Mucosa of stomach (tissue), 1 donor: Measurements from ENCODE around the gene GNAS.

ENCODE experiments used
- H3K27me3 ChIP-seq: one replicate; pipeline ENCODE4 v1.7.0; 2013; ENCODE audit warnings: mild to moderate bottlenecking, low read length; ENCODE audit not compliant: control insufficient read depth, insufficient read depth
- H3K36me3 ChIP-seq: one replicate; pipeline ENCODE4 v1.7.0; 2013; ENCODE audit warnings: low read length; ENCODE audit not compliant: control insufficient read depth, insufficient read depth
- H3K4me1 ChIP-seq: one replicate; pipeline ENCODE4 v1.7.0; 2013; ENCODE audit warnings: mild to moderate bottlenecking, low read length; ENCODE audit not compliant: control insufficient read depth, insufficient read depth
- H3K4me3 ChIP-seq: one replicate; pipeline ENCODE4 v1.7.0; 2013; ENCODE audit warnings: low read length
- H3K9ac ChIP-seq: one replicate; pipeline ENCODE4 v1.7.0; 2013; ENCODE audit warnings: mild to moderate bottlenecking, low read length, moderate library complexity
- H3K9me3 ChIP-seq: one replicate; pipeline ENCODE4 v1.7.0; 2013; ENCODE audit warnings: mild to moderate bottlenecking, low read length, moderate library complexity; ENCODE audit not compliant: control insufficient read depth
- donor health status: Pancreatic carcinoma.

GNAS gene

GRCh38 chr20:58832457-58832856, 20.1 kb upstream of the GNAS start:
- Histone ChIP-seq H3K36me3 (no peaks in the 10 kb centered on the region), H3K4me3 (no peak overlapping the region), H3K9me3 (no peaks in the 10 kb centered on the region), H3K27me3 (no peaks in the 10 kb centered on the region), H3K4me1 (no peaks in the 10 kb centered on the region), H3K9ac (no peak overlapping the region)

GRCh38 chr20:58833921-58834320, 18.6 kb upstream of the GNAS start:
- H3K9ac ChIP-seq = no peak overlapping the region
- H3K36me3 ChIP-seq = no peaks in the 10 kb centered on the region

GRCh38 chr20:58835231-58835630, 17.3 kb upstream of the GNAS start:
- Histone ChIP-seq H3K9me3 (no peaks in the 10 kb centered on the region), H3K27me3 (peaks cover 16% of the 10 kb centered on the region), H3K9ac (no peak overlapping the region), H3K4me3 (no peak overlapping the region), H3K4me1 (no peaks in the 10 kb centered on the region), H3K36me3 (no peaks in the 10 kb centered on the region)

More at GRCh38 chr20:58833921-58834320, 18.6 kb upstream of the GNAS start:
- Histone ChIP-seq H3K9me3 (no peaks in the 10 kb centered on the region), H3K4me3 (no peak overlapping the region), H3K4me1 (no peaks in the 10 kb centered on the region), H3K27me3 (peaks cover 3% of the 10 kb centered on the region)

GRCh38 chr20:58836616-58837204, 15.8 kb upstream of the GNAS start:
- Histone ChIP-seq H3K9ac (no peak overlapping the region), H3K4me3 (no peak overlapping the region), H3K36me3 (no peaks in the 10 kb centered on the region), H3K27me3 (peaks cover 30% of the 10 kb centered on the region), H3K9me3 (no peaks in the 10 kb centered on the region), H3K4me1 (no peaks in the 10 kb centered on the region)

GRCh38 chr20:58837717-58838116, 14.8 kb upstream of the GNAS start:
- no peak overlapping the region for H3K4me3 ChIP-seq
- no peaks in the 10 kb centered on the region for H3K36me3 ChIP-seq
- no peaks in the 10 kb centered on the region for H3K9me3 ChIP-seq
- H3K4me1 ChIP-seq = no peaks in the 10 kb centered on the region
- H3K27me3 ChIP-seq = peaks cover 34% of the 10 kb centered on the region
- H3K9ac ChIP-seq = no peak overlapping the region

- H3K4me1 ChIP-seq = no peaks in the 10 kb centered on the region
- no peaks in the 10 kb centered on the region for H3K36me3 ChIP-seq
- peaks cover 39% of the 10 kb centered on the region for H3K27me3 ChIP-seq
- H3K9ac ChIP-seq = no peak overlapping the region
- no peaks in the 10 kb centered on the region for H3K9me3 ChIP-seq
- H3K4me3 ChIP-seq = no peak overlapping the region
Measured at GRCh38 chr20:58838174-58838573, 14.3 kb upstream of the GNAS start.

- Histone ChIP-seq H3K9ac (no peak overlapping the region), H3K4me1 (no peaks in the 10 kb centered on the region), H3K27me3 (peaks cover 48% of the 10 kb centered on the region), H3K4me3 (no peak overlapping the region), H3K36me3 (no peaks in the 10 kb centered on the region), H3K9me3 (no peaks in the 10 kb centered on the region)
Measured at GRCh38 chr20:58839474-58839874, 13.0 kb upstream of the GNAS start.

GRCh38 chr20:58839991-58840747, 12.3 kb upstream of the GNAS start:
- Histone ChIP-seq H3K9ac (no peak overlapping the region), H3K4me3 (no peak overlapping the region), H3K36me3 (no peaks in the 10 kb centered on the region), H3K9me3 (no peaks in the 10 kb centered on the region), H3K4me1 (no peaks in the 10 kb centered on the region), H3K27me3 (peaks cover 48% of the 10 kb centered on the region)

GRCh38 chr20:58840816-58841538, 11.5 kb upstream of the GNAS start:
- Histone ChIP-seq H3K27me3 (peaks cover 48% of the 10 kb centered on the region), H3K9ac (no peak overlapping the region), H3K4me1 (no peaks in the 10 kb centered on the region), H3K36me3 (no peaks in the 10 kb centered on the region), H3K9me3 (no peaks in the 10 kb centered on the region), H3K4me3 (no peak overlapping the region)

GRCh38 chr20:58841539-58842264, 10.8 kb upstream of the GNAS start:
- no peaks in the 10 kb centered on the region for H3K36me3 ChIP-seq

GRCh38 chr20:58842276-58842675, 10.2 kb upstream of the GNAS start:
- Histone ChIP-seq H3K4me3 (no peak overlapping the region), H3K36me3 (no peaks in the 10 kb centered on the region), H3K9ac (no peak overlapping the region), H3K9me3 (no peaks in the 10 kb centered on the region), H3K4me1 (no peaks in the 10 kb centered on the region), H3K27me3 (peaks cover 48% of the 10 kb centered on the region)

More at GRCh38 chr20:58841539-58842264, 10.8 kb upstream of the GNAS start:
- Histone ChIP-seq H3K9me3 (no peaks in the 10 kb centered on the region), H3K4me3 (no peak overlapping the region), H3K27me3 (peaks cover 48% of the 10 kb centered on the region), H3K4me1 (no peaks in the 10 kb centered on the region), H3K9ac (no peak overlapping the region)
